Measurements from ENCODE around the gene ZBTB21. TPM values are rescaled to one million over a fixed set of nuclear protein-coding genes. Genes with fewer than 3 reads are reported as not detected.

Gene ZBTB21
- total and polyA plus RNA-seq, 2 of the 8 experiments (the other 6 are each of a cell fraction or from before 2014, with no cell fraction given), result 3.9 to 17.8 TPM

Other genes with a start within 250 kb of the ZBTB21 start
- gene RIPK4, start 243.3 kb downstream of the ZBTB21 start, total RNA-seq (2021; fragmentation: NEBNext Ultra II Directional; extraction: Animal tissue kit (Norgen Biotek cat#: 25700)), result 4.5 and 5.6 TPM in 2 replicates
- 2.7 and 4.5 TPM in 2 replicates for gene RIPK4, start 243.3 kb downstream of the ZBTB21 start, polyA plus RNA-seq (2011; rRNA removed)
- gene PRDM15, start 131.0 kb downstream of the ZBTB21 start, total RNA-seq (2021; fragmentation: NEBNext Ultra II Directional; extraction: Animal tissue kit (Norgen Biotek cat#: 25700)), result 10.5 TPM in 2 replicates
- 9.7 and 11.5 TPM in 2 replicates for gene PRDM15, start 131.0 kb downstream of the ZBTB21 start, polyA plus RNA-seq (2011; rRNA removed)
- gene C2CD2, start 56.3 kb downstream of the ZBTB21 start, total RNA-seq (2021; fragmentation: NEBNext Ultra II Directional; extraction: Animal tissue kit (Norgen Biotek cat#: 25700)), result 12.4 and 13.0 TPM in 2 replicates
- 10.4 and 10.7 TPM in 2 replicates for gene C2CD2, start 56.3 kb downstream of the ZBTB21 start, polyA plus RNA-seq (2011; rRNA removed)
- gene UMODL1, start 61.0 kb upstream of the ZBTB21 start, total RNA-seq (2021; fragmentation: NEBNext Ultra II Directional; extraction: Animal tissue kit (Norgen Biotek cat#: 25700)), result not detected in 2 replicates
- gene UMODL1, start 61.0 kb upstream of the ZBTB21 start, polyA plus RNA-seq (2011; rRNA removed), result 0.02 TPM in 1 of 2 replicates, not detected in the other
- gene ABCG1, start 208.8 kb upstream of the ZBTB21 start, total RNA-seq (2021; fragmentation: NEBNext Ultra II Directional; extraction: Animal tissue kit (Norgen Biotek cat#: 25700)), result 4.0 TPM in 2 replicates
- 2.1 and 3.8 TPM in 2 replicates for gene ABCG1, start 208.8 kb upstream of the ZBTB21 start, polyA plus RNA-seq (2011; rRNA removed)